NCI-H460 (cell line): ENCODE data around the gene RDH16. TPM values are rescaled to one million over a fixed set of nuclear protein-coding genes. Genes with fewer than 3 reads are reported as not detected.
A peak's percentile ranks its signal among the peaks of the same experiment; 100 is the strongest.

ENCODE experiments used
- DNase-seq: peaks from one replicate; pipeline ENCODE4 v3.0.0-alpha.2; 2016; ENCODE audit warnings: low read depth; ENCODE audit errors: extremely low read depth
- polyA plus RNA-seq: library from polyadenylated mRNA; depleted of rRNA; stranded (reverse); fragments of >200 nt; gene quantifications from 2 replicates; pipeline ENCODE4 v1.2.3, GENCODE V29; 2014; cell fraction: nucleus; rRNA removed
- total RNA-seq: library from RNA; depleted of rRNA; stranded (reverse); fragments of >200 nt; shearing (Covaris generic); gene quantifications from 2 replicates; pipeline ENCODE4 v1.2.3, GENCODE V29; 2014; rRNA removed

Gene RDH16
- total RNA-seq, result 0.05 TPM in 1 of 2 replicates, not detected in the other
- 0.04 and 0.32 TPM in 2 replicates for polyA plus RNA-seq

DNA sequence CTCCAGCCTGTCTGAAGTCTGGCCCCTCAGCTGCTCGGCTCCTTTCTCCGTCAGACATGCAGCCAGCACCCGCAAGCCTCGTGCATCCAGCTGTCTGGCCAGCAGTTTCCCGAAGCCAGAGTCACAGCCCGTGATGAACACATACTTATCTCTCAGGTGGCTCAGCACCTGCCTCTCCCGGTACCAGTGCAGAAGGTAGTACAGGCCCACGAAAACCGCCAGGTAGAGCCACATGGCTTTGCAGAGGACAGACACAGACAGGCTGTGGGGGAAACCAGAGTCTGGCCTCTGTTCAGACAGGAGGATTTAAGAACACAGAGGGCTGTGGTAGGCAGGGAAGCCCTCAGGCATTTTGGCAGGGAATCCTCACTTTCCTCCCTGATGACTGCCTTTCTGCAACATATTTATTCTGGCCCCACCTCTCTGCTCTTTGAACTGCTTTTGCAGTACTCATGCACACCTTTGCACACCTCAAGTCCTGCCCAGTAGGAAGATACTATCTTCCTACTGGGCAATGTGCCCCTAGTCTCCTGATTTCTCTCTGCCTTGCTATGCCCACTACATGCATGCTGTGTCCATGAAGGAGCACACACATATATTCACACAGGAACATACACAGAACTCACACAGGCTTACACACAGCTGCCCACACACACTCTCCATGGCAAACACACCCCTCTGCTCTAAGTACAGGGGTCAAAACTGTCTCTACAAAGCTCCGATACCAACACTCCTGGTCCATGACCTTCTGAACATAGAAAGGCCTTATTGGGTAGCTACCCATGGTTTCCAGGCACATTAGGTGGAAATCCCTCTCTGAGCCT lies at the start of gene RDH16:
Gene RDH16 (minus strand): TSS at position 380 of the 824 bp plus-strand sequence. CDS start 146 bp downstream, at position 234.
- DNase-seq, result no peak

DNA sequence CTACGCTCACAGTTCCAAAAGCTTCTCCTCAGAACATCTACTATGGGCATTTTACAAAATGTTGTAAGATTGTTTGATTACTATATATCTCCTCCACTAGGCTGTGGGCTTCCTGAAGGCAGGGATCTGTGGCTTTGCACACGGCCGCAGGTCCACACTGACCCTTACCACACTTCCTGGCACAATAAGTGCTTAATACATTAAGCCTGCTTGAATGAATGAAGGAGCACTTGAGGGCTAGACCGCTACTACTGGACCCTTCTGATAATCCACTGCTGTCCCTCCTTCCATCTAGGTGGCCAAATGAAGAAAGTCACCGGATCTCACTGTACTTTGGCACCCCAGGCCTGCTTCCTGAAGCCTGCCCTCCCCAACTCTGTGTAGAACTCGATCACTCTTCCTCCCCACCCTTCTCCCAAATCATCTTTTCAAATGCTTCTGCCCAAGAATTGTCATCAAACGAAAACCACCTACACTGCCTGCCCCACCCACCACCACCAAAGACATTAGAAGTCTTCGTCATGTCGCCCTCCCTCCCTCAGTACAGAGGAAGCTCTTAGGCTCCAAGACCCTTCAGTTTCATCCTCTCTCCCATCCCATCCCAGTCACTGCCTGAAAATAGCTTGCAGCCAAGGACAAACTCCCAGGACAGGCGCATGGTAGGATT lies 49.5 kb upstream of the RDH16 start:
- DNase-seq, result no peak

GRCh38 chr12:57005980-57006808 lies 48.8 kb upstream of the RDH16 start, which contains the start of gene ZBTB39:
TSS of gene ZBTB39 (minus strand) at chr12:57006546. CDS start at chr12:57004917, 1,629 bp downstream.
- DNase-seq, result peak; percentile 49

- no peak for DNase-seq
Measured at GRCh38 chr12:57004651-57005050, 47.2 kb upstream of the RDH16 start.

DNA sequence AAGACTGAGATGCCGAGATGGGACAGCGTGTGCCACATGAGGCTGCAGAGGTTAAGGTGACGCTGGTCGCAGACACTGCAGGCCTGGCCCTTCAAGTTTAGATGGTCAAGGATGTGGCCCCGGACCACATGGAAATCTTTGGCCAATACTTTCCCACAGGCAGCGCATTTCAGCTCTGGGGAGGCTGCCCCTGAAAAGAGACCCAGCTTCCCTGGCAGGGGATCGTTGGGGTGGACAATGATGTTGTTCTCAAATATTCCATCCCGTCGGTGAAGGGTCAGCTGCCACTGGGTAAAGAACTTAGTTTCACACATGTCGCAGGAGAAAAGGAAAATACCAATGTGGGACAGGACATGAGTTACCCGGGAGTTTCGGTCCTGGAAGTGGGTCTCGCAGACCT lies 46.0 kb upstream of the RDH16 start:
- DNase-seq, result no peak

DNA sequence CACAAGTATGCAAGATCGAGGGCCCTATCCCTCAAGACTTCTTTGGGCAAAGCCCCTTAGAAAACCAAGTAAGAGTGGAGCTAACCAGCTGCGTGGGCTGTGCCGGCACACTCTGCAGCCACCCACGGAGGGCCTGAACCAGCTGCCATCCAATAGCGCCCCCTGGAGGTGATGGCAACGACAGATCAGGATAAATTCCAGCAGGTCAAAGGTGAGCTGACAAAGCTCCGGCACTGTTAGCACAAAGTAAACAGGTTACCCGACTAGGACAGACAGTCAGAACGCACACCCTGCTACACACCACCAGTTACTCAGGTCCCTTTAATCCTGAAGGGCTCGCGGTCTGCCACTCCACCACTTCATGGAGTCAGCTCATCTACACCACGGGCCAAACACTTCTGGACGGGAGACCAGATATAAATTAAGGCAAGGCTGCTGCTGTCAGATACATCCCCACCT lies 44.1 kb upstream of the RDH16 start:
- peak; percentile 60 for DNase-seq

- DNase-seq, result no peak
Measured at GRCh38 chr12:57000393-57000792, 43.0 kb upstream of the RDH16 start.

- DNase-seq, result no peak
Measured at GRCh38 chr12:56999456-56999855, 42.0 kb upstream of the RDH16 start.

DNA sequence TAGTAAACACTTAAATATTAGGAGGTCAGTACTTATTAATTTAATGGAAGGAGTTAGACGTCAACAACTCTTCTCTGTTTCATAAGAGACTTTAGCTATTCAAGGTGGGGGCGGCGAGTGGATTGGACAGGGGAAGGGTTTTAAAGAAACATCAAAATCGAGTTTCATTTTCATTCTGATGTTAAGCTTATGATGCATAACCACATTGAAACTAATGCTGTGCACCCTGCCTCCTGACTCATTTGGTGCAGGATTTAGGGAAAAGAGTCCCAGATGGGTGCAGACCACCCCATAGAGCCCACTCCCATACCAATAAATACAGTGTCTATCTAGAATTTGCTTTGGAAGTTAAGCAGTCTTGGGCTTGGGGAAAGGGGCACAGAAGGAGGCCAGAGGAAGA lies 41.6 kb upstream of the RDH16 start:
- DNase-seq, result no peak

GRCh38 chr12:56998316-56998715 lies 40.9 kb upstream of the RDH16 start:
- no peak for DNase-seq

GRCh38 chr12:56996793-56997545 lies 39.6 kb upstream of the RDH16 start:
- DNase-seq, result no peak

- DNase-seq, result no peak
Measured at GRCh38 chr12:56995930-56996496, 38.6 kb upstream of the RDH16 start.

DNA sequence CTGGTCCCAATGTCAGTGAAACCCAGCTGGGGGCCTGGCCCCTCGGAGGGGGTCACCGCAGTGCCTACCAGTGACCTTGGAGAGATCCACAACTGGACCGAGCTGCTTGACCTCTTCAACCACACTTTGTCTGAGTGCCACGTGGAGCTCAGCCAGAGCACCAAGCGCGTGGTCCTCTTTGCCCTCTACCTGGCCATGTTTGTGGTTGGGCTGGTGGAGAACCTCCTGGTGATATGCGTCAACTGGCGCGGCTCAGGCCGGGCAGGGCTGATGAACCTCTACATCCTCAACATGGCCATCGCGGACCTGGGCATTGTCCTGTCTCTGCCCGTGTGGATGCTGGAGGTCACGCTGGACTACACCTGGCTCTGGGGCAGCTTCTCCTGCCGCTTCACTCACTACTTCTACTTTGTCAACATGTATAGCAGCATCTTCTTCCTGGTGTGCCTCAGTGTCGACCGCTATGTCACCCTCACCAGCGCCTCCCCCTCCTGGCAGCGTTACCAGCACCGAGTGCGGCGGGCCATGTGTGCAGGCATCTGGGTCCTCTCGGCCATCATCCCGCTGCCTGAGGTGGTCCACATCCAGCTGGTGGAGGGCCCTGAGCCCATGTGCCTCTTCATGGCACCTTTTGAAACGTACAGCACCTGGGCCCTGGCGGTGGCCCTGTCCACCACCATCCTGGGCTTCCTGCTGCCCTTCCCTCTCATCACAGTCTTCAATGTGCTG lies 38.0 kb upstream of the RDH16 start:
- DNase-seq, result no peak

GRCh38 chr12:56994231-56994746 lies 36.9 kb upstream of the RDH16 start:
- no peak for DNase-seq

- no peak for DNase-seq
Measured at GRCh38 chr12:56993346-56993745, 35.9 kb upstream of the RDH16 start.

DNA sequence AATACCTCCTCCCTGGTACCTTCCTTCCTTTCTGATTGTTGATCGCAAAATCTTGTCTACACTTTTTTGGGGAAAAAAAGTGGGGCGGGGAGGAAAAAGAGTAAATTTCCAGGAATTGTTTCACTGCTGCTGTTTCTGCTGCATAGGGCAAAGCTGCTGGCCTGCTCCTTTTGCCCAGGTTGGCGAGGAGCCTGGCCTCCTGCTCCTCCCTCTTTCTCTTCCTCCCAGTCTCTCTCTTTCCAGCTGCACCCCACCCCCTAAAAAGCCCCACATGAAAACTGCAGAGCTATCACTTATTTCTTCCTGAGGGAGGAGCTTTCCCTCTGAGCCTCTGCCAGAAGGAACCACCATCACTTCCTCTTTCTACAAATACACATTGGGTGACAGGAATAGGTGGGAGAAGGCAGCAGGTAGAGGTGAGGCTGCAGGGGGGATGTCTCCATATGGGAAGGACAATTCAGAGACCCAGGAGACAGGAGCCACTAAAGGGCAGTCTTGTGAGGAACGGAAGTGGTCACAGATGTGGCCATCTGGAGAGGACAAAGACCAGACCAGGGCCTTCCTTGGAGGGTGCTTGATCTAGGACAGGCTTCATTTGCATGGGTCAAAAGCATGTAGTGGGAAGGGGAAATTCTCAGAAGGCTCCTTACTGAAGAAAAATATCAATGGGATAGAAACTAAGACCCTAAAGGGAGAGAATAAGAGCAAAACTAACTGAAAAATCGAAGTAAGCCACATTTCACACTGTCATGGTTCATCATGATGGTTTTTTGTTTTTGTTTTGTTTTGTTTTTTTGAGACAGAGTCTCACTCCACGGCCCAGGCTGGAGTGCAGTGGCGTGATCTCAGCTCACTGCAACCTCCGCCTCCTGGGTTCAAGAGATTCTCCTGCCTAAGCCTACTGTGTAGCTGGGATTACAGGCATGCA lies 34.2 kb upstream of the RDH16 start:
- DNase-seq, result no peak

DNA sequence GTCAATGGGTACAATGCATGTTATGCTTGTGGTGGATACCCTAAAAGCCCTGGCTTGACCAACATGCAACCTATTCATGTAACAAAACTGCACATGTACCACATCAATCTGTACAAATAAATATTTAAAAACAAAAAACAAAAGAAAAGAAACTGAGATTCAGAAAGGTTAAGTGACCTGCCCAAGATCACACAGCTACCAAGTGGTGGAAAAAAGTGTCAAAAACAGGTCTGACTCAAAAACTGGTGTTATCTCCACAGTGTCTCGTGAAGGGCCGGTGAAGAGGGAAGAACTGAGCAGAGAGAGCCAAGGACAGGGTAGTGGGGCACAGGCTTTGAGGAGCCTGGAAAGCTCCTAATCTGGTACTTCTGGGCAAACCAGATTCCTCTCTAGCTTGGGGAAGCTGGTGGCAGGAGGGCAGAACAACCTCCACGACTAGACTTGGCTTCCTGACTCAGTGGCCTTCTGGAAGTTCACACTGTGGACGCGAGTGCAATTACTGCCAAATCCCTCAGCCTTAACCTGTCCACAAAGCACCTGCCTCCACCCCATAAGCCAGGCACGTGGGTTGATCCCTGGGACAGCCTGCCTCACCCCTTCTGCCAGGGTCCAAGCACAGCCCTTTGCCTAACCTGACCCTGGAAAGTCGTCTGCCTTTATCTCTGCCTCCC lies 33.4 kb upstream of the RDH16 start:
- DNase-seq, result no peak
